B cell (primary cell): ENCODE results near the gene AKAP8. TPM values are rescaled to one million over a fixed set of nuclear protein-coding genes. Genes with fewer than 3 reads are reported as not detected.

Experiments used
- ATAC-seq: fragments of 200-7000 bp; cut with Tn5 transposase; one replicate; pipeline ENCODE4 v1.10.0; 2021; ENCODE audit warnings: low read depth, mild to moderate bottlenecking, moderate number of reproducible peaks, moderate library complexity
- CTCF ChIA-PET: fragments of 350-600 bp; sonication (Branson Sonifier 250); formaldehyde crosslinking; loops from one replicate; lab custom pipeline; 2021; ENCODE audit warnings: antibody characterized with exemption, inconsistent platforms; lab: Charles Lee
- POLR2A ChIA-PET: fragments of 350-600 bp; sonication (Branson Sonifier 250); formaldehyde crosslinking; loops from one replicate; lab custom pipeline; 2021; ENCODE audit warnings: antibody characterized with exemption; lab: Charles Lee
- DNase-seq: peaks from one replicate; pipeline ENCODE4 v3.0.0; 2013
- H2AFZ ChIP-seq: 2 replicates; pipeline ENCODE4 v1.6.1; 2012; ENCODE audit warnings: mild to moderate bottlenecking, low read depth, low read length; ENCODE audit not compliant: insufficient read depth, poor library complexity, severe bottlenecking
- H3K27ac ChIP-seq, 2 donors: 1 replicate in 1 of 2; 2 replicates in 1 of 2; pipeline ENCODE4 v1.5.1; 2012 to 2013; ENCODE audit warnings: low read length in 2 of 2, mild to moderate bottlenecking in 2 of 2, moderate library complexity in 1 of 2
- H3K27me3 ChIP-seq, 4 experiments: fragments of 200-600 bp in 1 of 4; sonication (generic) in 1 of 4; replicated peaks in 1 of 4; 1 replicate in 2 of 4; 2 replicates in 2 of 4; pipeline versions ENCODE4 v1.6.1 to v1.7.0; 2013 to 2016; ENCODE audit warnings: low read length in 3 of 4, mild to moderate bottlenecking in 2 of 4, mixed read lengths in 1 of 4, moderate library complexity in 1 of 4; ENCODE audit not compliant: insufficient read depth in 4 of 4, control insufficient read depth in 3 of 4; ENCODE audit errors: control extremely low read depth in 1 of 4
- H3K36me3 ChIP-seq, 2 experiments: replicated peaks in 1 of 2; 1 replicate in 1 of 2; 2 replicates in 1 of 2; pipeline versions ENCODE4 v1.6.1 to v1.7.1; 2013; ENCODE audit warnings: low read length in 1 of 2; ENCODE audit not compliant: insufficient read depth in 2 of 2, control insufficient read depth in 1 of 2; ENCODE audit errors: control extremely low read depth in 1 of 2, extremely low read depth in 1 of 2
- H3K4me1 ChIP-seq, 2 donors: fragments of 200-600 bp in 1 of 2; sonication (generic) in 1 of 2; 1 replicate in 1 of 2; 2 replicates in 1 of 2; pipeline versions ENCODE4 v1.5.1 to v1.6.1; 2013 to 2017; ENCODE audit warnings: low read length in 2 of 2; ENCODE audit not compliant: control insufficient read depth in 2 of 2, insufficient read depth in 2 of 2
- H3K4me2 ChIP-seq: replicated peaks from 2 replicates; pipeline ENCODE3; 2012; ENCODE audit warnings: mild to moderate bottlenecking, low read depth, low read length; ENCODE audit not compliant: poor library complexity, severe bottlenecking
- H3K4me3 ChIP-seq, 5 experiments: fragments of 200-600 bp in 1 of 5; sonication (generic) in 1 of 5; 1 replicate in 3 of 5; 2 replicates in 2 of 5; pipeline versions ENCODE4 v1.5.1 to v1.7.0; 2011 to 2016; ENCODE audit warnings: low read length in 4 of 5, mild to moderate bottlenecking in 4 of 5, low read depth in 2 of 5, control low read depth in 1 of 5, moderate library complexity in 1 of 5; ENCODE audit not compliant: insufficient read depth in 1 of 5; ENCODE audit errors: control extremely low read depth in 1 of 5, extremely low read depth in 1 of 5
- H3K79me2 ChIP-seq: fragments of 200-600 bp; sonication (generic); one replicate; pipeline ENCODE4 v1.6.0; 2016; ENCODE audit warnings: low read length; ENCODE audit not compliant: control insufficient read depth, insufficient read depth
- H3K9ac ChIP-seq: fragments of 200-600 bp; sonication (generic); 2 replicates; pipeline ENCODE4 v1.6.1; 2017; ENCODE audit warnings: mild to moderate bottlenecking, low read length, moderate library complexity
- H3K9me3 ChIP-seq, 3 donors: one replicate each; pipeline versions ENCODE4 v1.6.1 to v1.7.1; 2013; ENCODE audit warnings: low read length in 2 of 3; ENCODE audit not compliant: control insufficient read depth in 2 of 3, insufficient read depth in 1 of 3; ENCODE audit errors: control extremely low read depth in 1 of 3
- H4K20me1 ChIP-seq: 2 replicates; pipeline ENCODE4 v1.6.0; 2012; ENCODE audit warnings: mild to moderate bottlenecking, low read length; ENCODE audit not compliant: insufficient read depth, control insufficient read depth, poor library complexity, severe bottlenecking
- H3K27ac Mint-ChIP-seq: one replicate; pipeline ENCODE4 v1.8.0; 2021; ENCODE audit warnings: mixed read lengths
- H3K27me3 Mint-ChIP-seq: one replicate; pipeline ENCODE4 v1.8.0; 2021; ENCODE audit warnings: mixed read lengths
- H3K4me1 Mint-ChIP-seq: one replicate; pipeline ENCODE4 v1.8.0; 2021; ENCODE audit warnings: mixed read lengths
- H3K4me3 Mint-ChIP-seq: one replicate; pipeline ENCODE4 v1.8.0; 2021; ENCODE audit warnings: mixed read lengths
- H3K9me3 Mint-ChIP-seq: one replicate; pipeline ENCODE4 v1.8.0; 2022; ENCODE audit warnings: mixed read lengths; ENCODE audit not compliant: insufficient read depth
- CTCF ChIP-seq: fragments of 200-600 bp; IDR thresholded peaks from one replicate; pipeline ENCODE4 v1.8.0; 2022; ENCODE audit warnings: antibody characterized with exemption, mild to moderate bottlenecking
- EZH2 ChIP-seq: IDR thresholded peaks from 2 replicates; pipeline ENCODE4 v1.6.1; 2012; ENCODE audit warnings: borderline replicate concordance, low read depth, mild to moderate bottlenecking, moderate library complexity, low read length; ENCODE audit not compliant: insufficient read depth, poor library complexity, severe bottlenecking
- WGBS: methylation state at CpG from one replicate; pipeline ENCODE4 v1.1.5; 2013; ENCODE audit warnings: missing lambda C conversion rate; ENCODE audit not compliant: insufficient coverage; 5-methylcytosine and 5-hydroxymethylcytosine counted together
- intact Hi-C: fragments of 100-400 bp; cut with micrococcal nuclease; formaldehyde crosslinking; loops from one replicate; pipeline ENCODE4 v1.10.0; 2022
- polyA plus RNA-seq: library from polyadenylated mRNA; depleted of rRNA; stranded (reverse); fragments of >200 nt; gene quantifications from 2 replicates; pipeline ENCODE4 v1.2.3, GENCODE V29; 2012
- total RNA-seq, 2 donors: library from RNA; stranded (reverse); fragments of 120-200 nt in 1 of 2; gene quantifications; 1 replicate in 1 of 2; 2 replicates in 1 of 2; pipeline versions ENCODE4 v1.2.3 to v1.2.4, GENCODE V29; 2013 to 2022

The AKAP8 gene
- total and polyA plus RNA-seq, 2 donors (not counting 1 experiment from before 2014, with no cell fraction given), result 30.0 to 84.8 TPM

DNA sequence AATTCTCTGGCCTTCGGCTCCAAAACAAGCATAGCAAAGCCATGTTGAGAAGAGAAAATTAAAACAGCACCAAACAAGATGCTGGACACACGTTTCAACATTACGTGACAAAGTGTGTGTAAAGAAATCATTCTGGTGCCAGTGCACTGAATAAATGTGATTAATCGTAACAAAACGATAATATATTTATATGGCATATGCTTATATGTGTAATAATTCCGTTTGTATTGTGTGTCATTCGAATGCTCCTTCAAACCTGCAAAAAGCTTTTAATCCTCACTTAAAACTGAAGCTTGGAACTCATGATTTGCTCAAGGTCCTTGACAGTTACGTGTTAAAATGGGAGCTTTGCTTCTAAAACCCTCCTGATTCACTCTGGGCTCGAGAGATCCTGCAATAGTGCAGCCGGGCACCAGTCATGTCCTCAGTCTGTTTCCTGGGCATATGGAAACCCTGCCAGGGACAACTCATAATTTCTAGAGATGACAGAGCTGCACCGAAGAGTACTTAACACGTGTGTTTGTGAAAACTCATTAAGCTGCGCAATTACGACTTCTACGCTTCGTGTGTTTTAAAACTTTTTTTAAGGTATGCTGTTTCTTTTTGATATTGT, 39.9 kb upstream of the AKAP8 start:
- peaks cover 42% of the 10 kb centered on the region for H3K79me2 ChIP-seq
- Mint-ChIP-seq H3K27ac (peak overlapping the region; percentile 100), H3K9me3 (no peaks in the 10 kb centered on the region), H3K4me3 (peak overlapping the region; percentile 100), H3K27me3 (no peaks in the 10 kb centered on the region), H3K4me1 (peaks cover 39% of the 10 kb centered on the region)
- H3K9me3 ChIP-seq, result peaks cover 0 to 9% (median 0%) of the 10 kb centered on the region in 3 donors
- TF ChIP-seq EZH2 (no peak), CTCF (peak; percentile 55)
- peaks cover 18 to 24% of the 10 kb centered on the region in 2 donors for H3K4me1 ChIP-seq
- H3K9ac ChIP-seq, result peak overlapping the region; percentile 21
- ChIA-PET CTCF (interaction anchor here (0.6 to 7.9 kb wide), 36 partner anchors 9 to 327 kb away, joined by 3 to 145 read pairs (median 4); partner anchors contain the start of genes AKAP8 and RASAL3), POLR2A (interaction anchor here (0.5 to 3.7 kb wide), 7 partner anchors 14 to 1669 kb away, joined by 3 to 38 read pairs (median 10); partner anchors contain the start of gene AKAP8)
- H3K27me3 ChIP-seq, result no peaks in the 10 kb centered on the region
- H3K4me2 ChIP-seq, result peak overlapping the region; percentile 69
- WGBS, result 38% methylated on average over 10 of the region's 16 CpGs
- peaks cover 35% of the 10 kb centered on the region for H4K20me1 ChIP-seq
- peak overlapping the region in 4 of 5 experiments; percentile 12 to 37 (median 36) for H3K4me3 ChIP-seq
- peak overlapping the region; percentile 48 for H2AFZ ChIP-seq
- ATAC-seq (no peak), DNase-seq (peak; percentile 31)
- no peak overlapping the region for H3K27ac ChIP-seq
- peaks cover 2 to 31% of the 10 kb centered on the region in 2 experiments for H3K36me3 ChIP-seq
- intact Hi-C loops, result loop anchor here (1.0 to 2.0 kb wide), 7 partner anchors 13 to 137 kb away; partner anchors contain the start of genes AKAP8 and RASAL3
